ENCODE measurements around the gene TDRD9.

Gene TDRD9

DNA sequence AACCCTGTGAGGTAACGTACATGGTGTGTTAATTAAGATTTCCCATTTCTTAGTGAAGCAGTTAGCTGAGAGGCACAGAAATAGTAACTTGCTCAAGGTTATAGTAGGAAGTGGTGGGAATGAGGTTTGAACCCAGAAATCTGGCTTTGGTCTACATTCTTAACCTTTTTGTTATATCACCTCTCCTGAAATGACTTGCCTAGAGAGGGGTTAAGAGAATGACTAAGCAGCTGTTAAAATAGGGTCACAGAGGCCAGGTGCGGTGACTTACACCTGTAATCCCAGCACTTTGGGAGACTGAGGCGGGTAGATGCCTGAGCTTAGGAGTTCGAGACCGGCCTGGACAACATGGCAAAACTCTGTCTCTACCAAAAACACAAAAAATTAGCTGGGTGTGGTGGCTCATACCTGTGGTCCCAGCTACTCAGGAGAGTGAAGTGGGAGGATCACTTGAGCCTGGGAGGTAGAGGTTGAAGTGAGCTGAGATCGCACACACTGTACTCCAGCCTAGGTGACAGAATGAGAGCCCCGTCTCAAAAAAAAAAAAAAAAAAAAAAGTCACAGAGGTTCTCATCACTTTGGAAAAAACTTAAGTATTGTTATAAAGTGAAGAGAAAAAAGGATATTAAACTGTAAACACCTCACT lies 71.7 kb downstream of the TDRD9 start:
- no peak for TF ChIP-seq POLR2AphosphoS5 (IDR thresholded peaks at IDR 0.05; ENCODE audit: low read depth, low read length)
- TF ChIP-seq POLR2A (IDR thresholded peaks at IDR 0.05; ENCODE audit: low read depth, low read length) = no peak
- no peak for TF ChIP-seq TAF1 (IDR thresholded peaks at IDR 0.05; ENCODE audit: borderline replicate concordance, low read depth, low read length)
- DNase-seq (ENCODE audit: insufficient read length) (no peak), FAIRE-seq (no peak)

DNA sequence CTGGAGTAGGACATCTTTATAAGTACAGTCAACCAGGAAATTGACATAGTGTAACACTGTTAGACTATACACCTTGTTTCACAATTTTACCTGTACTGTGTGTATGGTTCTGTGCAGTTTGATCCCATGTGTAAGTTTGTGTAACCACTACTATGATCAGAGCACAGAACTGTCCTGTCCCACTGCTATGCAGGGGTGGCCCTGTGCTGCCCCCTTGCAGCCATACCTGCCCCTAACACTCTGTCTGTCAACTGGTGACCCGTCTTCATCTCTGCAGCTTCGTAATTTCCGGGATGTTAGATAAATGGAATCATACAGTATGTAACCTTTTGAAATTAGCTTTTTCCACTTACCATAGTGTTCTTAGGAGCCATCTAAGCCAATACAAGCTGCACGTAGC lies 72.7 kb downstream of the TDRD9 start:
- DNase-seq (ENCODE audit: insufficient read length) = no peak
- TF ChIP-seq POLR2AphosphoS5 (IDR thresholded peaks at IDR 0.05; ENCODE audit: low read depth, low read length) (no peak), POLR2A (IDR thresholded peaks at IDR 0.05; ENCODE audit: low read depth, low read length) (no peak), TAF1 (IDR thresholded peaks at IDR 0.05; ENCODE audit: borderline replicate concordance, low read depth, low read length) (no peak)
- FAIRE-seq = no peak

DNA sequence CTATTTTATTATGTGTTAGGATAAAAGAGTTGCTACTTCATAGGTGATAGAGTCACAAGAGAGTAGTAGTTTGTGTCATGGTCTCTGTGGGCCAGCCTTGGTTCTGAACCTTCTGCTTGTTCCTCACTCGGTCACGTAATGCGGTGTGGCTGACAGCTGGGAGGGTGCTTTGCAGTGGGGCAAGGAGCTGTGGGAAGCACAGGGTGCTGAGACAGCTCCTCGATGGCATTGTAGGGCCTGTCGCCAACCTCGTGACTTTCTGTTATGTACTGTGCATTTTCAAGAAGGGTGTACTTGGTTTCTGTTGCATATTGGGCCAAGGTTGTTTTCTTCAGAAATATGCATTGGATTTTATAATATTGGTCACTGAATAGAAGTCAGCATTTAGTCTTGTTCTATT lies 75.4 kb downstream of the TDRD9 start:
- DNase-seq (ENCODE audit: insufficient read length) (no peak), FAIRE-seq (no peak)
- TF ChIP-seq TAF1 (IDR thresholded peaks at IDR 0.05; ENCODE audit: borderline replicate concordance, low read depth, low read length) (no peak), POLR2A (IDR thresholded peaks at IDR 0.05; ENCODE audit: low read depth, low read length) (no peak), POLR2AphosphoS5 (IDR thresholded peaks at IDR 0.05; ENCODE audit: low read depth, low read length) (no peak)

DNA sequence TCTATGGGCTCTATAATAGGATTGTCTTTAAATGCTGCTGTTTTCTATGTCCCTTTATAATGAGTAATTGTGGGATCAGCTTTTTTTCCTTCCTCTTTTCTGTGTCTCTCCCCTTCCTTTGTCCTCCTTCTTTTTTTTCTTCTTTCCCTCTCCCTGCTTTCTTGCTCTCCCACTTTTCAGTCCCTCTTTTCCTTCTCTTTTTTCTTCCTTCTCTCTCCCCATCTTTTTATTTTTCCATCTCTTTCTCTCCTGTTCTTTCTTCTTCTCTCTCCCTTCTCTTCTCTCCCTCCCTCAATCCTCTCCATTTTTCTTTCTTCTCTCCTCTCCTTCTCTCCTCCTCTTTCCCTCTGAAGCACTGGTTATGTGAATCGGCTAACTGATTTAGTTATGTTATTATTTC lies 76.6 kb downstream of the TDRD9 start:
- DNase-seq (ENCODE audit: insufficient read length) = no peak
- no peak for FAIRE-seq
- TF ChIP-seq TAF1 (IDR thresholded peaks at IDR 0.05; ENCODE audit: borderline replicate concordance, low read depth, low read length) (no peak), POLR2A (IDR thresholded peaks at IDR 0.05; ENCODE audit: low read depth, low read length) (no peak), POLR2AphosphoS5 (IDR thresholded peaks at IDR 0.05; ENCODE audit: low read depth, low read length) (no peak)

DNA sequence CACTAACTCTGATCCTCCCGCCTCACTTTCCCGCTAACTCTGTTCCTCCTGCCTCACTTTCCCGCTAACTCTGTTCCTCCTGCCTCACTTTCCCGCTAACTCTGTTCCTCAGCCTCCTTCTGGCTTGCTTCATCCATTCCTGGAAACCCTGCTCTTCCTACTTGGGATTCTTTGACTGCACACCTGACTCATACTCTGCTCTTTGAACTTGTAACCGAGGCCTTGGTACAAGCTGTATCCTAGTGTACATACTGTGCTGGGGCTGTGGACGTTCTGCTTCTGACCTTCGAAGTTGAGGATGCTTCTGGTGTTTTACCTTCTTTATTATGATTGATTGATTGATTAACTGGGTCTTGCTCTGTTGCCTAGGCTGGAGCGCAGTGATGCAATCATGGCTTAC lies 77.2 kb downstream of the TDRD9 start:
- DNase-seq (ENCODE audit: insufficient read length) = no peak
- TF ChIP-seq TAF1 (IDR thresholded peaks at IDR 0.05; ENCODE audit: borderline replicate concordance, low read depth, low read length) = no peak
- TF ChIP-seq POLR2A (IDR thresholded peaks at IDR 0.05; ENCODE audit: low read depth, low read length) = no peak
- TF ChIP-seq POLR2AphosphoS5 (IDR thresholded peaks at IDR 0.05; ENCODE audit: low read depth, low read length) = no peak
- no peak for FAIRE-seq

DNA sequence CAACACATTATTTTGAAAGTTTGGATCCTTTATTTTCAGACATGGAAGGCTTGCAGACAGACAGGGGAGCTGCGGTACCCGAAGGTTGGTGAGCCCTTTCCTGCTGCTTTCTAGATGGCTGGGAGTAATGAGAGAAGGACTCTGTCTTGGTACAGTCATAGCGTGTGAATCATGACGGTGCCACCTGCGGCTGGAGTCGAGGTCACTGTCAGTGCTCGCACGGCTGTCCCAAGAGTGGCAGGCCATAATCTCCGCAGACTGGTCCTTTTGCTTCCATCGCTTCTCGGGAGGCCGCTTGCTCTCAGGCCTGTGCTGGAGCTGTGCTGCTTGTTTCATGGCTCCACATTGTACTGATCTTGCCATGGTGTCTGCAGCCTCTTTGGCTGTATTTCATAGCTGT lies 78.9 kb downstream of the TDRD9 start:
- DNase-seq (ENCODE audit: insufficient read length) = no peak
- TF ChIP-seq TAF1 (IDR thresholded peaks at IDR 0.05; ENCODE audit: borderline replicate concordance, low read depth, low read length) (no peak), POLR2AphosphoS5 (IDR thresholded peaks at IDR 0.05; ENCODE audit: low read depth, low read length) (no peak), POLR2A (IDR thresholded peaks at IDR 0.05; ENCODE audit: low read depth, low read length) (no peak)
- no peak for FAIRE-seq

DNA sequence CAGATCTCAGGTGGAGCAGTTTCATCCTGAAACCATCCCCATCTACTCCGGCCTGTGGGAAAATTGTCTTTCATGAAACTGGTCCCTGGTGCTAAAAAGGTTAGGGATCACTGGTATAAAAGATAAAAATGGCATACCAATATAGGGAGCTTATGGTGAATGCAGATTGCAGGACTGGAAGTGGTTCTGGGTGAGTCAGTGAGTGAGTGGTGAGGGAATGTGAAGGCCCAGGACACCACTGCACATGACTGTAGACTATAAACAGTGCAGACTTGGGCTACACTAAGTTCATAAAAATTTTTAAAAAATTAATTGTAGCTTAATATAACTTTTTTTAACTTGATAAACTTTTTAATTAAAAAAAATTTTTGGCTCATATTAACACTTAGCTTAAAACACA lies 81.0 kb downstream of the TDRD9 start:
- TF ChIP-seq POLR2AphosphoS5 (IDR thresholded peaks at IDR 0.05; ENCODE audit: low read depth, low read length) = no peak
- no peak for TF ChIP-seq TAF1 (IDR thresholded peaks at IDR 0.05; ENCODE audit: borderline replicate concordance, low read depth, low read length)
- TF ChIP-seq POLR2A (IDR thresholded peaks at IDR 0.05; ENCODE audit: low read depth, low read length) = no peak
- FAIRE-seq (no peak), DNase-seq (ENCODE audit: insufficient read length) (no peak)

DNA sequence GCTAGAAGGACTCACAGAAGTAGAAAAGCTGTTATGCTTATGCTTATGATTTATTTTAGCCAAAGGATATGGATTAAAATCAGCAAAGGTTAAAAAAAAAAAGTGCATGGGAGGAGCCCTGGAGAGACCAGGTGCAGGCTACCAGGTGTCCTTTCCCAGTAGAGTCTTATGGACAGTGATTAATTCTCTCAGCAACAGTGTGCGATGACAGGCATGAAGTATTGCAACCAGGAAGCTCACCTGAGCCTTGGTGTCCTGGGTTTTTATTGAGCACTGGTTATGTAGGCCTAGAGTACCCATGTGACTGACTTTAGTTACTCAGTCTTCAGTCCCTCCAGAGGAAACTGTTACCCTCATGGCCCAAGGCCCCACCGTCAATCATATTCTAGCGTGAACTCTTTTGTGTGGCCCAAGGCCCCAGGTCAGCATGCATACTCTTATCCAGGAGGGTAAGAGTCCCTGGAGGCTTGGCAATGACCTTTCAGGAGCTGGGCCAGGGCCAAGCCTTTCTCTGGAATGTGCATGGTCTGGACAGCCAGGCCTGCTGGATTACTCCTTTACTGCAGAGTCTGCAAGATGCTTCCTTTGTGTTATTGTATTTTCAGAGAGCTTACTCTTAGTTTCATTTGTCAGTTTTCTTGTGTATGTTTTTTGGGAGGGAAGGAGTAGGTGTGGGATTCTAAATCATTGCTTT lies 83.7 kb downstream of the TDRD9 start:
- TF ChIP-seq POLR2A (IDR thresholded peaks at IDR 0.05; ENCODE audit: low read depth, low read length) (no peak), POLR2AphosphoS5 (IDR thresholded peaks at IDR 0.05; ENCODE audit: low read depth, low read length) (no peak), TAF1 (IDR thresholded peaks at IDR 0.05; ENCODE audit: borderline replicate concordance, low read depth, low read length) (no peak)
- DNase-seq (ENCODE audit: insufficient read length) (no peak), FAIRE-seq (no peak)

DNA sequence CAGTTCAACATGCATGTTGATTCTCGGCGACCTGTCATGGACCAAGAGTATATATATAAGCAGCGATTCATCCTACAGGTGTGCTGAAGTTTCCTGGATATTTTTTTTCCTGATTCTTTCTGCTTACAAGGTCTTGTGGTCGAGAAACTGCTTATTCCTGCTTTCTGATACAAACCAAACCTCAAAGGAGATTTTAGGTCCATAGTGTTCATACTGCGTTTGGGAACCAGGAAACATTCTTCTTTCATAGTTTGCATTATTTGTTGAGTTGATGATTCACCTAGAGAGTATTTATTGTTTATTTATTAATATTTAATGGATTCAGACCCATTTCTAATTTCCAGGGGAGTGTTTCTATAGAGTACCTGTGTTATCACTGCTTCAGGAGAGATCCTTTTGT lies 86.5 kb downstream of the TDRD9 start:
- no peak for TF ChIP-seq TAF1 (IDR thresholded peaks at IDR 0.05; ENCODE audit: borderline replicate concordance, low read depth, low read length)
- DNase-seq (ENCODE audit: insufficient read length) = no peak
- no peak for FAIRE-seq

DNA sequence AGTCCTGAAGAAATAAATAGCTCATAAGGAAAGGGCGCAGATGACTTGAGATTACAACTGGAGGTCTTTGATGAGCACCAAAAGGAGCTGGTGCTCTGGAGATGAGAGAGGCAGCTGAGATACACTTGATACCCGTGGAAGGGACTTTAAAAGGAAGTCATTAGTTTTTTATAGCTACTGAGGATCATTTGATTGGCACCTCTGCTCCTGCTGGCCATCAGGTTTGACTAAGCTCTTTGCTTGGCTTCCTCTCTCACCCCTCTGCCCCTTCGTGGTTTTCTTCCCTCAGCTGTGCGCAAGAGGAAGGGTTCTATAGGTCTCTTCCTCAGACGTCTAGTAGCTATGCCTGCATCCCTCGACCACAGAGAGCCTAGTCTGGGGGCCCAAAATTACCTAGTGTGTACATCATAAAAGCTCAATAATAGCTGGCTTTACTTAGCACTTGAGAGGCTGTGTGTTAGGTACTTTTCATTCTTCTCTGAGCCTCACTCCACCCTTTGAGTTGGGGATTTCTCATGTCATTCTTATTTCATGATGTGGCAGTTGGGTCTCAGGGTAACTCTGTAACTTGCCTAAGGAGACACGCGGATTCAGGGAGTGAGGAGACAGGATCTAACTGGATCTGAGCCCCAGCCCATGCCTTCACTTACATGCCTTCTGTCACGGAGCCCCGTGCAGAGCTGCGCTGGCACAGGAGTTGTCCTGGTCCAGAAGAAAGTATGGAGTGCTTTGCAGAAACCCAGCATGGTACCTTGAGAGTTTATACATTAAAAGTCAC lies 88.8 kb downstream of the TDRD9 start:
- TF ChIP-seq POLR2AphosphoS5 (IDR thresholded peaks at IDR 0.05; ENCODE audit: low read depth, low read length) (no peak), TAF1 (IDR thresholded peaks at IDR 0.05; ENCODE audit: borderline replicate concordance, low read depth, low read length) (no peak), POLR2A (IDR thresholded peaks at IDR 0.05; ENCODE audit: low read depth, low read length) (no peak)
- DNase-seq (ENCODE audit: insufficient read length) = no peak
- no peak for FAIRE-seq

DNA sequence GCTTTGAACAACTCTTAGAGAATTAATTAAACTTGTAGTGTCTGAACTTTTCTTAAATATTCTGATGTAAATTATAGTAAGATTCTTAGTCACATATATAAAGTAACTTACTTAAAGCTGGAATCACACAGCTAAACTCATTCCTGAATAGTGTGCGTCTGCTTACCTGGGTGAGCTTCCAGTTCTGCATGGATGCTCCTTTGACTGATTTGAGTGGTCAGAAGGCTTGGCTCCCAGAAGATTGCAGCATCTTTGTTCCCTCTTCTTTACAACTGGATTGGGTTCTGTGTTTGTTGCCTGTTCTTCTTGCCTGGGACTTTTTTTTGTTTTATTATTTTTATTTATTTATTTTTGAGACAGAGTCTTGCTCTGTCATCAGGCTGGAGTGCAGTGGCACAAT lies 90.8 kb downstream of the TDRD9 start:
- DNase-seq (ENCODE audit: insufficient read length) (no peak), FAIRE-seq (no peak)
- TF ChIP-seq POLR2A (IDR thresholded peaks at IDR 0.05; ENCODE audit: low read depth, low read length) = no peak
- TF ChIP-seq POLR2AphosphoS5 (IDR thresholded peaks at IDR 0.05; ENCODE audit: low read depth, low read length) = no peak
- no peak for TF ChIP-seq TAF1 (IDR thresholded peaks at IDR 0.05; ENCODE audit: borderline replicate concordance, low read depth, low read length)

DNA sequence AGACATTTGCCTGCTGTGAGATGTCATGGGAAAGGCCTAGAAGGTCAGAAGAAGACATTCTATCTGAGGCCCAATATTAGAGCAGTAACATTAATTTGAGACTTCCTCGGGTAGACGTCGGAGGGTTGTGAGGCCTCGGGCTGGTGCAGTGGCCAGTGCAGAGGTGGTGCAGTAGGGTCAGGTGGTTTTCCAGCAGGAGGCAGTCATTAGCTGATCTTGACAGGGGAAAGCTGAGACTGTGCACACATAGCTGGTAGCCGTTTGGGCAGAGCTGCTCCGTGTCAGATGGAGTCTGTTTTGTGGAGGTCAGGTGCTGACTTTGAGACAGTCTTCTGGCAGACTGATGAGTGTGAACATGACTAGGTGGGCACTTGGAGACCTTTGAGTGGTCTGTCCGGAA lies 91.5 kb downstream of the TDRD9 start:
- no peak for FAIRE-seq
- TF ChIP-seq TAF1 (IDR thresholded peaks at IDR 0.05; ENCODE audit: borderline replicate concordance, low read depth, low read length) (no peak), POLR2AphosphoS5 (IDR thresholded peaks at IDR 0.05; ENCODE audit: low read depth, low read length) (no peak), POLR2A (IDR thresholded peaks at IDR 0.05; ENCODE audit: low read depth, low read length) (no peak)
- no peak for DNase-seq (ENCODE audit: insufficient read length)

Measured in GM12892 (cell line).